Keratinocyte (primary cell): Measurements from ENCODE around the gene SLC25A5. TPM values are rescaled to one million over a fixed set of nuclear protein-coding genes. Genes with fewer than 3 reads are reported as not detected.

Source experiments
- DNase-seq: peaks from one replicate; pipeline ENCODE4 v3.0.0-alpha.2; 2011; ENCODE audit warnings: low read depth, missing footprints, low spot score
- FAIRE-seq: peaks from 2 replicates; lab custom pipeline; 2011; peaks lifted over from hg19 to GRCh38; lab: Jason Lieb, UNC
- H2AFZ ChIP-seq: 2 replicates; pipeline ENCODE4 v1.6.0; 2012; ENCODE audit warnings: low read length, control low read depth, inconsistent platforms; ENCODE audit not compliant: control insufficient read depth
- H3K27ac ChIP-seq: 2 replicates; pipeline ENCODE4 v1.5.1; 2011; ENCODE audit warnings: low read length; ENCODE audit not compliant: control insufficient read depth, insufficient read depth
- H3K27me3 ChIP-seq: 3 replicates; pipeline ENCODE4 v1.6.0; 2011; ENCODE audit warnings: low read length; ENCODE audit not compliant: control insufficient read depth, insufficient read depth; ENCODE audit errors: extremely low read depth
- H3K36me3 ChIP-seq, 2 experiments: 2 replicates in 1 of 2; 3 replicates in 1 of 2; pipeline ENCODE4 v1.5.1; 2011; ENCODE audit warnings: low read length in 2 of 2, mild to moderate bottlenecking in 1 of 2; ENCODE audit not compliant: control insufficient read depth in 2 of 2, insufficient read depth in 2 of 2; ENCODE audit errors: extremely low read depth in 1 of 2
- H3K4me1 ChIP-seq: 3 replicates; pipeline ENCODE4 v1.5.1; 2011; ENCODE audit warnings: low read length; ENCODE audit not compliant: control insufficient read depth, insufficient read depth; ENCODE audit errors: extremely low read depth
- H3K4me2 ChIP-seq: 3 replicates; pipeline ENCODE4 v1.6.0; 2011; ENCODE audit warnings: low read depth, low read length; ENCODE audit not compliant: control insufficient read depth, insufficient read depth; ENCODE audit errors: extremely low read depth
- H3K4me3 ChIP-seq, 3 experiments: fragments of 200-600 bp in 1 of 3; sonication (generic) in 1 of 3; 2 replicates in 2 of 3; 3 replicates in 1 of 3; pipeline ENCODE4 v1.5.1; 2011 to 2016; ENCODE audit warnings: low read length in 3 of 3, mild to moderate bottlenecking in 3 of 3, control low read depth in 2 of 3, inconsistent platforms in 1 of 3, low read depth in 1 of 3, mixed read lengths in 1 of 3, mixed run types in 1 of 3, moderate library complexity in 1 of 3; ENCODE audit not compliant: control insufficient read depth in 2 of 3, insufficient read depth in 2 of 3; ENCODE audit errors: extremely low read depth in 1 of 3
- H3K79me2 ChIP-seq: 2 replicates; pipeline ENCODE4 v1.6.0; 2012; ENCODE audit warnings: low read length; ENCODE audit not compliant: control insufficient read depth, insufficient read depth
- H3K9ac ChIP-seq: 3 replicates; pipeline ENCODE4 v1.6.0; 2011; ENCODE audit warnings: low read length; ENCODE audit not compliant: control insufficient read depth, insufficient read depth; ENCODE audit errors: extremely low read depth
- H3K9me1 ChIP-seq: 3 replicates; pipeline ENCODE4 v1.6.0; 2011; ENCODE audit warnings: low read length; ENCODE audit not compliant: control insufficient read depth, insufficient read depth; ENCODE audit errors: extremely low read depth
- H3K9me3 ChIP-seq: 2 replicates; pipeline ENCODE4 v1.5.1; 2012; ENCODE audit warnings: low read depth, low read length; ENCODE audit not compliant: control insufficient read depth
- H4K20me1 ChIP-seq: 3 replicates; pipeline ENCODE4 v1.6.0; 2011; ENCODE audit warnings: low read length; ENCODE audit not compliant: control insufficient read depth, insufficient read depth; ENCODE audit errors: extremely low read depth
- EZH2 ChIP-seq: IDR thresholded peaks from one replicate; pipeline ENCODE4 v1.6.1; 2012; ENCODE audit warnings: inconsistent platforms, mild to moderate bottlenecking, low read length, moderate library complexity
- dilution Hi-C: fragments of 300-500 bp; cut with MboI; formaldehyde crosslinking; loops from one replicate; pipeline ENCODE4 v1.7.0; 2020; ENCODE audit warnings: low sequenced_read_pairs; ENCODE audit not compliant: extremely low pct_ligation_motif_present
- polyA plus RNA-seq, 5 experiments: library from polyadenylated mRNA; depleted of rRNA in 3 of 5; stranded (reverse) in 3 of 5; stranded (forward) in 1 of 5; unstranded in 1 of 5; fragments of >200 nt; gene quantifications; 1 replicate in 1 of 5; 2 replicates in 3 of 5; 3 replicates in 1 of 5; pipeline versions ENCODE4 v1.2.1 to v1.2.3, GENCODE V29; 2011 to 2012; ENCODE audit warnings: missing spikeins in 2 of 5, low read depth in 1 of 5, low replicate concordance in 1 of 5
- TF ChIP-seq, protein P1 (sequence below), 3 experiments: IDR thresholded peaks in 1 of 3; conservative IDR thresholded peaks in 1 of 3; optimal IDR thresholded peaks in 1 of 3; 2 replicates in 2 of 3; 3 replicates in 1 of 3; pipeline versions ENCODE3 to v1.5.1; 2011; ENCODE audit warnings: low read length in 3 of 3, mild to moderate bottlenecking in 3 of 3, moderate library complexity in 2 of 3, control low read depth in 1 of 3, inconsistent platforms in 1 of 3; ENCODE audit not compliant: insufficient read depth in 2 of 3; ENCODE audit errors: extremely low read depth in 1 of 3

SLC25A5 gene
- polyA plus RNA-seq, 1 donor (not counting 4 experiments of a cell fraction or from before 2014, with no cell fraction given), result 447 TPM

DNA sequence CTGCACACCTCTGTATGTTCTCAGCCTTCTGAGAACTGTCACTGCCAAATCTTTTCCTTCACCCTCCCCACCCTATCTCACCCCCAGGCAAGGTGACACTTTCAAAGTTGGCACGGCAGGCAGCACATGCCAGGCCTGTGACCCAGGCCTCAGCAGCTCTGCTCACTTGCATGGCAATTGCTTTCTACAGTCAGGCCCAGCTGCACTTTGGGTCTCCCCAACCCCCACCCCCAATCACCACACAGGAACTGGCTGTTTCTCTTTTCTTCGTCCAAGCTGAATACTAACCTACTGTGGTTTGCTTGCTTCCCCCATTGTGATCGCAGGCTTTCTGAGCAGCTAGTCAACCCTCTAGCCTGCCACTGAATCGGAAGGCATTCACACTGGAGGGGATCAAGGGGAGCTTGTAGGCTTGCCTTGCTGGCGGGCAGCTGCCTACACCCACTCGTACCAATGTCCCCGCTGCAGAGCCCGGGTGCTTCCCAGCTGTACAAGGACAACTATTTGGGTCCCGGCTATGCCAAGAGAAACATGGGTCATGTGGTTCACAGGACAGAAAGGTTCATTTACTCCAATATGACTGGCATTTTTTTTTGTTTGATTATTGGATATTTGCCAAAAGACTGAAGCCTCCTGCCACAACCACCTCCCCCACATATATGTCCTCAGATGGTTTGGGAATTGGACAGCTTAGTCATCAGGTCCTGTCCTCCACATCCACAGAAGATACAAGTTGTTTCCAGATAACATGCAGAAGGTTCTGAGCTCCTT is 41.0 kb upstream of the SLC25A5 start:
- dilution Hi-C loops, result no loop called here
- Histone ChIP-seq H3K4me1 (no peaks in the 10 kb centered on the region), H3K79me2 (no peaks in the 10 kb centered on the region), H2AFZ (no peak overlapping the region), H3K4me2 (no peak overlapping the region), H3K36me3 (peaks cover 0 to 3% of the 10 kb centered on the region in 2 experiments), H3K27me3 (no peaks in the 10 kb centered on the region), H3K27ac (no peak overlapping the region), H3K4me3 (no peak overlapping the region), H3K9ac (no peak overlapping the region), H4K20me1 (no peaks in the 10 kb centered on the region), H3K9me1 (no peaks in the 10 kb centered on the region), H3K9me3 (no peaks in the 10 kb centered on the region)
- FAIRE-seq, result no peak
- TF ChIP-seq, protein P1, sequence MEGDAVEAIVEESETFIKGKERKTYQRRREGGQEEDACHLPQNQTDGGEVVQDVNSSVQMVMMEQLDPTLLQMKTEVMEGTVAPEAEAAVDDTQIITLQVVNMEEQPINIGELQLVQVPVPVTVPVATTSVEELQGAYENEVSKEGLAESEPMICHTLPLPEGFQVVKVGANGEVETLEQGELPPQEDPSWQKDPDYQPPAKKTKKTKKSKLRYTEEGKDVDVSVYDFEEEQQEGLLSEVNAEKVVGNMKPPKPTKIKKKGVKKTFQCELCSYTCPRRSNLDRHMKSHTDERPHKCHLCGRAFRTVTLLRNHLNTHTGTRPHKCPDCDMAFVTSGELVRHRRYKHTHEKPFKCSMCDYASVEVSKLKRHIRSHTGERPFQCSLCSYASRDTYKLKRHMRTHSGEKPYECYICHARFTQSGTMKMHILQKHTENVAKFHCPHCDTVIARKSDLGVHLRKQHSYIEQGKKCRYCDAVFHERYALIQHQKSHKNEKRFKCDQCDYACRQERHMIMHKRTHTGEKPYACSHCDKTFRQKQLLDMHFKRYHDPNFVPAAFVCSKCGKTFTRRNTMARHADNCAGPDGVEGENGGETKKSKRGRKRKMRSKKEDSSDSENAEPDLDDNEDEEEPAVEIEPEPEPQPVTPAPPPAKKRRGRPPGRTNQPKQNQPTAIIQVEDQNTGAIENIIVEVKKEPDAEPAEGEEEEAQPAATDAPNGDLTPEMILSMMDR (optimal IDR thresholded peaks at IDR 0.05 in 1 of 3, IDR thresholded peaks at IDR 0.05 in 1 of 3, conservative IDR thresholded peaks at IDR 0.05 in 1 of 3; ENCODE audit: extremely low read depth in 1 of 3, insufficient read depth in 2 of 3, low read length in 3 of 3), result no peak
- TF ChIP-seq EZH2, result no peak
- no peak for DNase-seq

DNA sequence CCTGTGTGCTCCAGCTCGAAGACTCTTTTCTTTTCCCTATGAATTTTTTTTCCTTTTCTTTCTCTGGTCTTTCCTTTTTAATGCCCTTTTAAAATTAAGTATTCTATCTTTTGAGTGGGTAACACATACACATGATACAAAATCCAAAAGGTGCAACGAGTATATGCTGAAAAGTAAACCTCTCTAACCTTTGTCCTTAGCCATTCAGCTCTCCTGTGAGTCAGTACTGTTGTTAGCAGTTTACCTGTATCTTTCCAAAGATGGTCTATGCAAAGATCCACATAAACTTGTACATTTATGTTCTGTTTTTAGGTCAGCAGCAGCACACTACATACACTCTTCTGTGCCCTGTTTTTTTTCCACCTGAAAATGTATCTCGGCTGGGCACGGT is 40.5 kb upstream of the SLC25A5 start:
- Histone ChIP-seq H3K27ac (no peak overlapping the region), H2AFZ (no peak overlapping the region), H3K9me3 (no peaks in the 10 kb centered on the region), H3K4me1 (no peaks in the 10 kb centered on the region), H3K9ac (no peak overlapping the region), H3K9me1 (no peaks in the 10 kb centered on the region), H4K20me1 (no peaks in the 10 kb centered on the region), H3K4me2 (no peak overlapping the region), H3K36me3 (peaks cover 0 to 3% of the 10 kb centered on the region in 2 experiments), H3K79me2 (no peaks in the 10 kb centered on the region), H3K4me3 (no peak overlapping the region), H3K27me3 (no peaks in the 10 kb centered on the region)
- no peak for TF ChIP-seq EZH2
- TF ChIP-seq, protein P1 (optimal IDR thresholded peaks at IDR 0.05 in 1 of 3, IDR thresholded peaks at IDR 0.05 in 1 of 3, conservative IDR thresholded peaks at IDR 0.05 in 1 of 3; ENCODE audit: extremely low read depth in 1 of 3, insufficient read depth in 2 of 3, low read length in 3 of 3), result no peak
- dilution Hi-C loops, result no loop called here
- FAIRE-seq (no peak), DNase-seq (no peak)
